ENCODE results near the gene GNAS-AS1.

The GNAS-AS1 gene

DNA sequence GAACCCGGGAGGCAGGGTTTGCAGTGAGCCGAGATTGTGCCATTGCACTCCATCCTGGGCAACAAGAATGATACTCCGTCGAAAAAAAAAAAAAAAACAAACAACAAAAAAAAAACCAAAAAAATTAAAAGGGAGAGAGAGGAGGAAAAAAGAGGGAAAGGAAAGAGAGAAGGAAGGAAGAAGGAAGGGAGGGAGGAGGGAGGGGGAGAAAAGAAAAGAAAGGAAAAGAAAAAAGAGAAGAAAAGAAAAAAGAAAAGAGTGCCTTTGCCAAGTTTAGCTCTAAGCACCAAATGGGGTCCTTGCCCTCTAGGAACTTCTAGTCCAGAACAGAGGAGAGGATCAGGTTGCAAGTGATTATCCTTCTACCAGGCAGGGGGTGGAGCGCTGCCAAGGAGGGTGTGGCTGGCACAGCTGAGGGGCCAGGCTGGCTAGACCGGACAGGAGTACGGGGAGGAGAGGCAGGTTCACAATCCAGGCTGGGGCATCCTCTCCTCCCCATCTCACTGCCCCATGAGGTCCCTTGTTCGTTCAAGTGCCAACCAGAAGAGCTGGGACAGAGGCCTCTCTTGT is 20.9 kb upstream of the GNAS-AS1 start:
- CTCF ChIA-PET = no interaction called here
- DNase-seq (ENCODE audit: extremely low spot score) = no peak
- TF ChIP-seq ZNF384 (IDR thresholded peaks at IDR 0.05) = no peak
- TF ChIP-seq HDGF (IDR thresholded peaks at IDR 0.05; ENCODE audit: borderline replicate concordance) = no peak
- TF ChIP-seq L3MBTL2 (conservative IDR thresholded peaks at IDR 0.05) = no peak
- no peak for TF ChIP-seq SUZ12 (IDR thresholded peaks at IDR 0.05)
- no peak for TF ChIP-seq CTBP1 (IDR thresholded peaks at IDR 0.05; ENCODE audit: borderline replicate concordance)
- TF ChIP-seq ARNT (IDR thresholded peaks at IDR 0.05) = no peak
- TF ChIP-seq FOXA1 (IDR thresholded peaks at IDR 0.05) = no peak
- TF ChIP-seq BHLHE40 (IDR thresholded peaks at IDR 0.05; ENCODE audit: borderline replicate concordance) = no peak
- TF ChIP-seq FOXM1 (IDR thresholded peaks at IDR 0.05; ENCODE audit: borderline replicate concordance) = no peak
- TF ChIP-seq, protein P1, sequence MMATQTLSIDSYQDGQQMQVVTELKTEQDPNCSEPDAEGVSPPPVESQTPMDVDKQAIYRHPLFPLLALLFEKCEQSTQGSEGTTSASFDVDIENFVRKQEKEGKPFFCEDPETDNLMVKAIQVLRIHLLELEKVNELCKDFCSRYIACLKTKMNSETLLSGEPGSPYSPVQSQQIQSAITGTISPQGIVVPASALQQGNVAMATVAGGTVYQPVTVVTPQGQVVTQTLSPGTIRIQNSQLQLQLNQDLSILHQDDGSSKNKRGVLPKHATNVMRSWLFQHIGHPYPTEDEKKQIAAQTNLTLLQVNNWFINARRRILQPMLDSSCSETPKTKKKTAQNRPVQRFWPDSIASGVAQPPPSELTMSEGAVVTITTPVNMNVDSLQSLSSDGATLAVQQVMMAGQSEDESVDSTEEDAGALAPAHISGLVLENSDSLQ (IDR thresholded peaks at IDR 0.05) = no peak
- no peak for TF ChIP-seq SP1 (IDR thresholded peaks at IDR 0.05)
- TF ChIP-seq NFRKB (IDR thresholded peaks at IDR 0.05) = no peak
- no peak for TF ChIP-seq LEF1 (IDR thresholded peaks at IDR 0.05; ENCODE audit: borderline replicate concordance)
- TF ChIP-seq FOXK2 (IDR thresholded peaks at IDR 0.05) = no peak
- TF ChIP-seq ELF4 (IDR thresholded peaks at IDR 0.05) = no peak
- TF ChIP-seq TARDBP (IDR thresholded peaks at IDR 0.05) = no peak
- POLR2A ChIA-PET = no interaction called here

DNA sequence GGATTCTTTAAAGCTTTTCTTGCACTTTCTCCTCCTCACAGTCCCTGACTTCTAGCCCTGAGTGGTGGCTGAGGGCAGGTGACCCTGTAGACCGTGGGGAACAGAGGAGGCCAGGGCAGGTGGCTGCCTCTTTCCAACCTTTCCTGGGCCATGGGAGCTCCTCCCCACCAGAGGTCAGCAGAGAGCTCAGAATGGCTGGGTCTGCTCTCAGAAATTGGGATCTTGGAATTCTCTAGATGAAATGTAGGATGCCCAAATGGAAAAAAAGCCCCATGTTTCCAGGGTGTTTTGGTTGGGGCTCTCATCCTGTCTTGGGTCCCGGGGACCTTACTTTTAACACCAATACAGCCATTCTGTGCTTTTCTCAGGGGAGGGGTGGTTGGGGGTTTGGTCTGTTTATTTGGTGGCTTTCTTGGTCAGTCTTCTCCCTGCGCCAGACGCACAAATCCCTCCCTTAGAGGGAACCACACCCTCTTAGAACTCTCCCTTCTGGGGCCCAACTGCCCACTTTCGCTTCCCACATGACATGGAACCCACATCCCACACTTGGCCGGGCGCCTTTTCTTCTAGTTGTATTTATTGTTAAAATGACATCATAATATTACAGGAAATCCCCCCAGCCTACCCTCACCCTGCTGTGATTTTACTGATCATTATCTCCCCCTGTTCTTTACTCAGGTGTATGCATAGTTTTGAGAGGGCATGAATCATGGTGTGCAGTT is 19.8 kb upstream of the GNAS-AS1 start:
- ChIA-PET POLR2A (no interaction called here), CTCF (interaction anchor here (0.5 to 1.0 kb wide), 6 partner anchors 9 to 585 kb away, joined by 3 to 8 read pairs (median 4); no protein-coding TSS in a partner anchor)
- no peak for TF ChIP-seq CTBP1 (IDR thresholded peaks at IDR 0.05; ENCODE audit: borderline replicate concordance)
- TF ChIP-seq SUZ12 (IDR thresholded peaks at IDR 0.05) = no peak
- TF ChIP-seq, protein P1 (IDR thresholded peaks at IDR 0.05) = no peak
- DNase-seq (ENCODE audit: extremely low spot score) = peak; percentile 79

DNA sequence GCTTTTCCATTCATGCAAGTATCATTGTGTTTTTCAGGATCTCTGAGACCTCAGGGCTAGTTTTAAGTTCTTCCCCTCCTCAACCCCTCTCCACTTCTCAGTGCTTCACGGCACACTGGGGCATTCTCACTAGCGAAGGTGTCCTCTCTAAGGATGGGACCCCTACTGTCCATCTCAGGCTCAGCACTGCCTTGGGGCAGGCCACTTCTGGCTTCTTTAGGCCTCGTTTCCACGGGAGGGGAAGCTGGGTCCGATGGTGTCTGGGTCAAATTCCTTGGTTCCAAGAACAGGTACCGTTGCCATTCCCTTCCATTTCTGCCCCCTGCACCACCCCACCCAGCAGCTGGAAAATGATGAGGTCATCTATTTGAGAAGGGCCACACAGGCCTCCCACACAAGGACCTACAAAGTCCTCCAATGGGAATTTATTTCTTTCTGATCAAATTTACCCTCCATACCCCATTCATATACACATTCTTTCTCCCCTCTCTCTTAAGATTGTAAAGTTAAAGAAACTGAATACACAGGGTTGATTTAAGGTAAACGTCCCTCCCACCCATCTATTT is 19.0 kb upstream of the GNAS-AS1 start:
- ChIA-PET CTCF (interaction anchor here (0.5 to 1.0 kb wide), 6 partner anchors 10 to 586 kb away, joined by 3 to 8 read pairs (median 4); no protein-coding TSS in a partner anchor), POLR2A (no interaction called here)
- TF ChIP-seq, protein P1 (IDR thresholded peaks at IDR 0.05) = no peak
- TF ChIP-seq SP1 (IDR thresholded peaks at IDR 0.05) = no peak
- no peak for TF ChIP-seq ELF4 (IDR thresholded peaks at IDR 0.05)
- no peak for TF ChIP-seq BHLHE40 (IDR thresholded peaks at IDR 0.05; ENCODE audit: borderline replicate concordance)
- no peak for DNase-seq (ENCODE audit: extremely low spot score)

DNA sequence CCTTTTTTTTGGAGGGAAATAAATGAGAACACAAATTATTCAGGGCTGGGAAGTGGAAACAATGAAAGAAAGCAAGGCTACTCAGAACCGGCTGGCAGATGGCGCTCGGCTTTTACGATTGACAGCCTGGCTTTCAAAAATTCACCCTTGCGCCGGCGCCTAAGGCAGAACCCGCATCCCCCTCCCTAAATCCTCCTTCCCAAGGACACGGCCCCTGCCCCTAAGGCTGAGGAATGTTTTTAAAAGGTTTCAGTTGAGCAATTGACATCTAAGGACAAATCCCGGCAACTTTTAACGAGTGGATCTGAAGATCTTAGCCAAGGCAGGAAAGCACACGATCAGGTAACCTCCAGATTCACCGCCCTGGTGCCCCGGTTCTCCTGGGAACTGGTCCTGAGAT is 18.1 kb upstream of the GNAS-AS1 start:
- POLR2A ChIA-PET = no interaction called here
- TF ChIP-seq FOXM1 (IDR thresholded peaks at IDR 0.05; ENCODE audit: borderline replicate concordance) (no peak), FOXK2 (IDR thresholded peaks at IDR 0.05) (no peak), FOXA1 (IDR thresholded peaks at IDR 0.05) (no peak), NFRKB (IDR thresholded peaks at IDR 0.05) (no peak), SP1 (IDR thresholded peaks at IDR 0.05) (no peak), CTBP1 (IDR thresholded peaks at IDR 0.05; ENCODE audit: borderline replicate concordance) (no peak), ZNF384 (IDR thresholded peaks at IDR 0.05) (no peak), BHLHE40 (IDR thresholded peaks at IDR 0.05; ENCODE audit: borderline replicate concordance) (no peak), ARNT (IDR thresholded peaks at IDR 0.05) (no peak), L3MBTL2 (conservative IDR thresholded peaks at IDR 0.05) (no peak)
- CTCF ChIA-PET = no interaction called here
- no peak for DNase-seq (ENCODE audit: extremely low spot score)

DNA sequence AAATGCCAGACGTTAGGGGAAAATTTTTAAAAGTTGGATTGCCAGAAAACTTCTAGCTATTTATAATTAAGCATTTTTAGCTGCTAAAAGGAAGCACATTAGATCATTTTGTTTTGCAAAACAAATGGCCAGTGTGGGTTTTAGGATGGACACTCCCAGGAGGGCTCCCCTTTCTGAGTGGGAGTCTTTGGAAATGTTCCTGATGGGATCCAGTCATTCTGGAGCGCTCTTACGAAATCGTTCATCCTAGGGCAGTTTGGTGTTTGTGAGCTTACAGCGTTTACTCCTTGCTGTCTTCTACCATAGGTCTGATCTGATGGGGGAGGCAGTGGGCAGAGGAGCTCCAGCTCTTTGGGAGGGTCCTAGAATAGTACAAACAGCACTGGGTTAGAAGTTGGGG is 16.5 kb upstream of the GNAS-AS1 start:
- CTCF ChIA-PET = no interaction called here
- no peak for DNase-seq (ENCODE audit: extremely low spot score)
- no peak for TF ChIP-seq SP1 (IDR thresholded peaks at IDR 0.05)
- TF ChIP-seq ZNF384 (IDR thresholded peaks at IDR 0.05) = no peak
- TF ChIP-seq CTBP1 (IDR thresholded peaks at IDR 0.05; ENCODE audit: borderline replicate concordance) = no peak
- no peak for TF ChIP-seq LEF1 (IDR thresholded peaks at IDR 0.05; ENCODE audit: borderline replicate concordance)
- TF ChIP-seq FOXM1 (IDR thresholded peaks at IDR 0.05; ENCODE audit: borderline replicate concordance) = no peak
- TF ChIP-seq ARNT (IDR thresholded peaks at IDR 0.05) = no peak
- TF ChIP-seq HDGF (IDR thresholded peaks at IDR 0.05; ENCODE audit: borderline replicate concordance) = no peak
- TF ChIP-seq TARDBP (IDR thresholded peaks at IDR 0.05) = no peak
- TF ChIP-seq BHLHE40 (IDR thresholded peaks at IDR 0.05; ENCODE audit: borderline replicate concordance) = no peak
- no peak for TF ChIP-seq NFRKB (IDR thresholded peaks at IDR 0.05)
- TF ChIP-seq L3MBTL2 (conservative IDR thresholded peaks at IDR 0.05) = no peak
- no peak for TF ChIP-seq FOXA1 (IDR thresholded peaks at IDR 0.05)
- TF ChIP-seq, protein P1 (IDR thresholded peaks at IDR 0.05) = no peak
- TF ChIP-seq SUZ12 (IDR thresholded peaks at IDR 0.05) = no peak
- no peak for TF ChIP-seq FOXK2 (IDR thresholded peaks at IDR 0.05)
- no peak for TF ChIP-seq ELF4 (IDR thresholded peaks at IDR 0.05)
- POLR2A ChIA-PET = interaction anchor here (1.4 kb wide), 1 partner anchor 355 kb away, joined by 3 read pairs; no protein-coding TSS in a partner anchor
